WTC11 (cell line): ENCODE results near the gene GASK1B. TPM values are rescaled to one million over a fixed set of nuclear protein-coding genes. Genes with fewer than 3 reads are reported as not detected.

Source experiments
- ATAC-seq: fragments of 200-7000 bp; cut with Tn5 transposase; 2 replicates; pipeline ENCODE4 v1.10.0; 2021; ENCODE audit warnings: mild to moderate bottlenecking, moderate library complexity
- CTCF ChIA-PET: fragments of 300-600 bp; sonication (Branson Sonifier 250); formaldehyde crosslinking; loops from one replicate; lab custom pipeline; 2021; ENCODE audit warnings: antibody characterized with exemption; lab: Charles Lee
- POLR2A ChIA-PET: fragments of 350-600 bp; sonication (Branson Sonifier 250); formaldehyde crosslinking; loops from one replicate; lab custom pipeline; 2021; ENCODE audit warnings: antibody characterized with exemption; lab: Charles Lee
- DNase-seq: peaks from one replicate; pipeline ENCODE4 v3.0.0; 2021; ENCODE audit warnings: low spot score
- H3K27ac Mint-ChIP-seq: 2 replicates; pipeline ENCODE4 v1.8.0; 2021; ENCODE audit warnings: mixed read lengths
- H3K27me3 Mint-ChIP-seq: 2 replicates; pipeline ENCODE4 v1.8.0; 2021; ENCODE audit warnings: low read depth, mild to moderate bottlenecking, moderate library complexity, mixed read lengths
- H3K36me3 Mint-ChIP-seq: 2 replicates; pipeline ENCODE4 v1.8.0; 2021; ENCODE audit warnings: mixed read lengths
- H3K4me1 Mint-ChIP-seq: 2 replicates; pipeline ENCODE4 v1.8.0; 2022; ENCODE audit warnings: mixed read lengths
- H3K4me3 Mint-ChIP-seq: 2 replicates; pipeline ENCODE4 v1.8.0; 2021; ENCODE audit warnings: mild to moderate bottlenecking, moderate library complexity, mixed read lengths
- H3K9me3 Mint-ChIP-seq: 2 replicates; pipeline ENCODE4 v1.8.0; 2021; ENCODE audit warnings: mixed read lengths
- AFF4 ChIP-seq: sonication (generic); formaldehyde crosslinking; IDR thresholded peaks from 2 replicates; pipeline ENCODE4 v1.8.1; 2023; ENCODE audit warnings: mild to moderate bottlenecking, missing genetic modification reagents, borderline replicate concordance
- ATF1 ChIP-seq: sonication (generic); formaldehyde crosslinking; IDR thresholded peaks from 2 replicates; pipeline ENCODE4 v1.8.1; 2023; ENCODE audit warnings: mild to moderate bottlenecking, moderate library complexity, missing genetic modification reagents
- CREM ChIP-seq: sonication (generic); formaldehyde crosslinking; IDR thresholded peaks from 2 replicates; pipeline ENCODE4 v1.8.1; 2022; ENCODE audit warnings: mild to moderate bottlenecking, missing genetic modification reagents, moderate library complexity
- E2F5 ChIP-seq: sonication (generic); formaldehyde crosslinking; IDR thresholded peaks from 2 replicates; pipeline ENCODE4 v1.8.1; 2022; ENCODE audit warnings: mild to moderate bottlenecking, moderate library complexity, missing genetic modification reagents
- EMX1 ChIP-seq: fragments of 250-450 bp; sonication (Bioruptor Pico); IDR thresholded peaks from 2 replicates; pipeline ENCODE4 v1.8.0; 2021; ENCODE audit warnings: mild to moderate bottlenecking
- ESRRA ChIP-seq: sonication (generic); formaldehyde crosslinking; IDR thresholded peaks from 2 replicates; pipeline ENCODE4 v1.8.1; 2022; ENCODE audit warnings: mild to moderate bottlenecking, missing genetic modification reagents, borderline replicate concordance
- ETV6 ChIP-seq: sonication (generic); formaldehyde crosslinking; IDR thresholded peaks from 2 replicates; pipeline ENCODE4 v1.8.1; 2022; ENCODE audit warnings: mild to moderate bottlenecking, missing genetic modification reagents
- HMGA2 ChIP-seq: fragments of 250-450 bp; sonication (Bioruptor Pico); IDR thresholded peaks from 2 replicates; pipeline ENCODE4 v1.4.0; 2021; ENCODE audit warnings: mild to moderate bottlenecking, moderate library complexity
- HMGXB4 ChIP-seq: sonication (generic); formaldehyde crosslinking; IDR thresholded peaks from 2 replicates; pipeline ENCODE4 v1.8.1; 2023; ENCODE audit warnings: mild to moderate bottlenecking, moderate library complexity, missing genetic modification reagents
- JAZF1 ChIP-seq: fragments of 250-450 bp; sonication (Bioruptor Pico); IDR thresholded peaks from 2 replicates; pipeline ENCODE4 v1.9.0; 2021; ENCODE audit warnings: moderate library complexity, mild to moderate bottlenecking, inconsistent platforms
- MXD4 ChIP-seq: fragments of 250-450 bp; sonication (Bioruptor Pico); IDR thresholded peaks from 2 replicates; pipeline ENCODE4 v1.8.0; 2021; ENCODE audit warnings: mild to moderate bottlenecking, moderate library complexity, borderline replicate concordance
- MYBL2 ChIP-seq: sonication (generic); formaldehyde crosslinking; IDR thresholded peaks from 2 replicates; pipeline ENCODE4 v1.8.1; 2023; ENCODE audit warnings: mild to moderate bottlenecking, moderate library complexity, missing genetic modification reagents
- NFE2L1 ChIP-seq: sonication (generic); formaldehyde crosslinking; IDR thresholded peaks from 2 replicates; pipeline ENCODE4 v1.8.1; 2023; ENCODE audit warnings: missing genetic modification reagents
- NR2C2 ChIP-seq: sonication (generic); formaldehyde crosslinking; IDR thresholded peaks from 2 replicates; pipeline ENCODE4 v1.8.0; 2022; ENCODE audit warnings: mild to moderate bottlenecking, missing genetic modification reagents
- NR3C1 ChIP-seq: sonication (generic); formaldehyde crosslinking; conservative IDR thresholded peaks from 2 replicates; pipeline ENCODE4 v1.8.1; 2023; ENCODE audit warnings: low read depth, mild to moderate bottlenecking, missing genetic modification reagents
- RELA ChIP-seq: sonication (generic); formaldehyde crosslinking; IDR thresholded peaks from 2 replicates; pipeline ENCODE4 v1.8.1; 2022; ENCODE audit warnings: missing genetic modification reagents, mild to moderate bottlenecking, borderline replicate concordance
- SMAD4 ChIP-seq: sonication (generic); formaldehyde crosslinking; IDR thresholded peaks from 2 replicates; pipeline ENCODE4 v1.8.0; 2022; ENCODE audit warnings: mild to moderate bottlenecking, missing genetic modification reagents
- TEAD1 ChIP-seq: sonication (generic); formaldehyde crosslinking; IDR thresholded peaks from 2 replicates; pipeline ENCODE4 v1.8.0; 2022; ENCODE audit warnings: mild to moderate bottlenecking, missing genetic modification reagents
- TEAD4 ChIP-seq: sonication (generic); formaldehyde crosslinking; IDR thresholded peaks from 2 replicates; pipeline ENCODE4 v1.8.0; 2022; ENCODE audit warnings: mild to moderate bottlenecking, missing genetic modification reagents
- USF2 ChIP-seq: sonication (generic); formaldehyde crosslinking; IDR thresholded peaks from 2 replicates; pipeline ENCODE4 v1.8.1; 2023; ENCODE audit warnings: mild to moderate bottlenecking, missing genetic modification reagents, moderate library complexity
- ZBTB21 ChIP-seq: sonication (generic); formaldehyde crosslinking; IDR thresholded peaks from 2 replicates; pipeline ENCODE4 v1.8.1; 2023; ENCODE audit warnings: mild to moderate bottlenecking, missing genetic modification reagents, borderline replicate concordance
- ZNF121 ChIP-seq: sonication (generic); formaldehyde crosslinking; IDR thresholded peaks from 2 replicates; pipeline ENCODE4 v1.8.0; 2023; ENCODE audit warnings: missing genetic modification reagents
- ZNF219 ChIP-seq: sonication (generic); formaldehyde crosslinking; IDR thresholded peaks from 2 replicates; pipeline ENCODE4 v1.8.0; 2023; ENCODE audit warnings: missing genetic modification reagents, mild to moderate bottlenecking, borderline replicate concordance
- ZNF263 ChIP-seq: sonication (generic); formaldehyde crosslinking; IDR thresholded peaks from 2 replicates; pipeline ENCODE4 v1.8.1; 2022; ENCODE audit warnings: low read depth, mild to moderate bottlenecking, moderate library complexity, missing genetic modification reagents
- ZNF317 ChIP-seq: sonication (generic); formaldehyde crosslinking; IDR thresholded peaks from 2 replicates; pipeline ENCODE4 v1.8.1; 2023; ENCODE audit warnings: low read depth, mild to moderate bottlenecking, moderate library complexity, missing genetic modification reagents, borderline replicate concordance
- ZNF396 ChIP-seq: fragments of 250-450 bp; sonication (Bioruptor Pico); IDR thresholded peaks from 2 replicates; pipeline ENCODE4 v1.8.0; 2021; ENCODE audit warnings: mild to moderate bottlenecking, moderate library complexity, borderline replicate concordance
- ZSCAN18 ChIP-seq: fragments of 250-450 bp; sonication (Bioruptor Pico); IDR thresholded peaks from 2 replicates; pipeline ENCODE4 v2.1.2; 2022; ENCODE audit warnings: mild to moderate bottlenecking, moderate library complexity
- total RNA-seq: library from RNA; stranded (reverse); gene quantifications from 3 replicates; pipeline ENCODE4 v1.2.3, GENCODE V29; 2021

The GASK1B gene
- total RNA-seq, 1 experiment from 2014 or later, result 0.24 TPM

- TF ChIP-seq ZSCAN18 (CRISPR knock-in tag) (no peak), SMAD4 (CRISPR knock-in tag) (no peak), JAZF1 (CRISPR knock-in tag) (no peak), ESRRA (no peak), MXD4 (CRISPR knock-in tag) (no peak), NR3C1 (CRISPR knock-in tag) (no peak), USF2 (no peak), ZNF121 (CRISPR knock-in tag) (no peak)
Observed at GRCh38 chr4:158208963-158209640, 36.3 kb upstream of the GASK1B start (continued).

GRCh38 chr4:158203929-158204328, 31.1 kb upstream of the GASK1B start:
- ATAC-seq (no peak), DNase-seq (no peak)
- Mint-ChIP-seq H3K9me3 (peaks cover 12% of the 10 kb centered on the region), H3K27me3 (no peaks in the 10 kb centered on the region), H3K4me1 (peaks cover 4% of the 10 kb centered on the region), H3K27ac (no peak overlapping the region), H3K36me3 (no peaks in the 10 kb centered on the region), H3K4me3 (no peak overlapping the region)
- ChIA-PET POLR2A (no interaction called here), CTCF (no interaction called here)
- TF ChIP-seq CREM (CRISPR knock-in tag), result no peak
- no peak for TF ChIP-seq ZNF317 (CRISPR knock-in tag)
- peak; percentile 96 for TF ChIP-seq HMGA2
- no peak for TF ChIP-seq NFE2L1 (CRISPR knock-in tag)

- H3K27ac Mint-ChIP-seq, result no peak overlapping the region
- TF ChIP-seq HMGXB4 (CRISPR knock-in tag) (no peak), ZBTB21 (no peak), AFF4 (CRISPR knock-in tag) (no peak), ZNF317 (CRISPR knock-in tag) (no peak), ATF1 (CRISPR knock-in tag) (no peak), ZNF263 (no peak), ZNF396 (CRISPR knock-in tag) (no peak), ESRRA (no peak), E2F5 (CRISPR knock-in tag) (no peak), TEAD4 (CRISPR knock-in tag) (no peak), MYBL2 (CRISPR knock-in tag) (no peak), TEAD1 (CRISPR knock-in tag) (no peak), ETV6 (CRISPR knock-in tag) (no peak), ZNF219 (no peak), NR2C2 (CRISPR knock-in tag) (no peak), EMX1 (CRISPR knock-in tag) (no peak), SMAD4 (CRISPR knock-in tag) (no peak), RELA (CRISPR knock-in tag) (no peak)
Observed at GRCh38 chr4:158203436-158203835, 30.6 kb upstream of the GASK1B start.

More at GRCh38 chr4:158203436-158203835, 30.6 kb upstream of the GASK1B start:
- Mint-ChIP-seq H3K4me3 (no peak overlapping the region), H3K27me3 (no peaks in the 10 kb centered on the region), H3K36me3 (no peaks in the 10 kb centered on the region), H3K4me1 (peaks cover 4% of the 10 kb centered on the region), H3K9me3 (peaks cover 12% of the 10 kb centered on the region)
- DNase-seq (no peak), ATAC-seq (no peak)
- ChIA-PET POLR2A (no interaction called here), CTCF (no interaction called here)
